GM19239 (cell line): ENCODE data around the gene AQP2.

Source experiments
- DNase-seq: peaks from one replicate; pipeline ENCODE4 v3.0.0; 2011; ENCODE audit warnings: low spot score; ENCODE audit not compliant: insufficient read length
- FAIRE-seq: peaks from 2 replicates; lab custom pipeline; 2011; peaks lifted over from hg19 to GRCh38; lab: Jason Lieb, UNC

The AQP2 gene

DNA sequence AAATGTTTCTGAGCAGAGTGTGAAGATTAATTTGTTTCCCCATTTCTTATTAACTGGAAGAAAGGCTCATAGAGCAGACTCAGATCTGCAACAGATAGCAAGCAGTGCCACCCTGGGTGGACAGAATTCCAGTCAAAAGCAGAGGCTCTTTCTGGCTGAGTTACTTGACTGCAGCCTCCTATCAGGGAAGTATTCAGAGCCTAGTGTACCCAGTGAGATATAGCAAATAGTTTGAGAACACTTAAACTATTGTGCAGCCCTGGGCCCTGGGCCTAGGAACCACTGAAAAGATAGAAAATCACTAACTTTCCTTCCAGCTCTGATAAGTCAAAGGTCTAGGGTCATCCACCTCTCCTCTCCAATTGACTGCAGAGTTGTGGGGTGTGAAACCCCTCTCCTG, 11.2 kb upstream of the AQP2 start:
- DNase-seq: no peak
- FAIRE-seq: no peak

- no peak for FAIRE-seq
- no peak for DNase-seq
Observed at GRCh38 chr12:49939707-49940106, 10.8 kb upstream of the AQP2 start.

DNA sequence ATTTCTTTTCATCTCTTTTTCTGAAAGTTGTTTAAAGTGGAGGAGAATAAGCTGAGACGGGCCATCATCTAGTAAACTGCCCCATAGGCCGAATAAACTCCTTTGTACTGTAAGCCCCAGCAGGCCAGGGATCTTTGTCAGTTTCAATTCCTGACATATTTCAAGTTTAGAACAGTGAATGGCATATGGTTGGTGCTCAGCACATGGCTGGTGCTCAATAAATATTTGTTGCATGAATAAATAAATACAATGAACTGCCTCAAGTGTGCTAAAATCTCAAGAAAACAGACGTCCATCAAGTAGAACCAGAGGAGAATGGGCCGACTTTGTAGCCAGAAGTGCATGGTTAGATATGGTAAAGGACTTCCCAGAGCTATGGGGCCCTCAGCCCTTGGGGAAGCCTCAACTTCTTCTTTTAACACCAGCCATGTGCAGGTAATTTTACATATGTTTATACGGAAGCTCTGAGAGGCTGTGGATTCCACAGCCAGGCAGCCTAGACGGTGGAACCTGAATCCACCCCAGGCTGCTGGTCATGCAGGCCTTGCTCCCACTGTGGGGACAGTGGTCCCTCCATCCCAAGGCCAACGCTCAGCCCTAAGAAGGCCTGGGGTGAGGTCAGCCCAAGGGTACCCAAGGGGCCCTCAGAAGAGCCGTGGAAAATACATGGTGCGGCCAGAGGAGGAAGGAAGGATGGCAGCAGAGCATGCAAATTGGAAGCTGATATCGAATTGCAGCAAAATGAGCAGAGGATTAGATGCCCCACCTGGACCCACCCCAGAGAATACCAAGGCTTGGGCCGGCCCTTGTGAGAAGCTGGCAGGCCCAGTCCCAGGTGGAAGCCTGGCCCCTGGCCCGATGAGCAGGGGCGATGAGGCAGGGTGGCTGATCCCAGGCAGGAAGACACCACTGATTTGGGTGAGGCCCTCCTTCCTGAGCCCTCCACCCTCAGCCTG, 8.7 kb upstream of the AQP2 start:
- DNase-seq: no peak
- FAIRE-seq: no peak

DNA sequence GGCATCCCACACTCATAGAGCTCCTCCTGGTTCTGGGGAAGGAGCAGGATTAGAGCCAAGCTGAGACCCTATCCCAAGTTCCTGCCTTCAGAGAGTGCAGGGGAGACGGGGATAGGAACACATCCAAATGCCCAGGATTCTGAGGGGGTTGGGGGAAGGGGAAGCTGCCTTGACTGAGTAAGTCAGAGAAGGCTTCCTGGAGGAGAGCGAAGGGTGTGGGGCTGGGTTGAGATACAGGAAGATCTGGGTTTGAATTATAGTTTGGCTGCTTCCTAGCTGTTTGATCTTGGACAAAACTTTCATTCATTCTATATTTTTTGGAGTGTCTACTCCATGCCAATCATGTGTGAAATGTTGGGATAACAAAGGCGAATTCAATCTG, 8.0 kb upstream of the AQP2 start:
- FAIRE-seq: no peak

GRCh38 chr12:49942921-49943624, 7.5 kb upstream of the AQP2 start:
- no peak for FAIRE-seq

More for the DNA sequence above, 8.0 kb upstream of the AQP2 start:
- no peak for DNase-seq

DNA sequence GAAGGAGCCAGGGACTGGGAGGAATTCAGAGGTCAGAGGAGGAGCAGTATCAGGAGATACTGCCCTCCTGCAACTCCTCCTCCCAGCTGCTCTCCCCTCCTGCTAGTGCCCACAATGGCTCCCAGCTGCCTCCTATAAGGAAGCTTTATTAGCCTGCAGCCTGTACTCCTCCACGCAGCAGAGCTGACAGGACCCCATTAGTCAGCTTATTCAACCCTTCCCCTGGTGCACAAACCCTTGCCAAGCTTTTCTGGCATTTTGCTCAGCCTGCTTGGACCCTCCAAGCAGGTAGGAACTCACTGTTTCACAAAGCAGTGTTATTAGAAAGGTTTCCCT, 6.9 kb upstream of the AQP2 start:
- no peak for FAIRE-seq
- no peak for DNase-seq

More at GRCh38 chr12:49942921-49943624, 7.5 kb upstream of the AQP2 start:
- no peak for DNase-seq

- no peak for DNase-seq
- no peak for FAIRE-seq
Observed at GRCh38 chr12:49944046-49944445, 6.5 kb upstream of the AQP2 start.

DNA sequence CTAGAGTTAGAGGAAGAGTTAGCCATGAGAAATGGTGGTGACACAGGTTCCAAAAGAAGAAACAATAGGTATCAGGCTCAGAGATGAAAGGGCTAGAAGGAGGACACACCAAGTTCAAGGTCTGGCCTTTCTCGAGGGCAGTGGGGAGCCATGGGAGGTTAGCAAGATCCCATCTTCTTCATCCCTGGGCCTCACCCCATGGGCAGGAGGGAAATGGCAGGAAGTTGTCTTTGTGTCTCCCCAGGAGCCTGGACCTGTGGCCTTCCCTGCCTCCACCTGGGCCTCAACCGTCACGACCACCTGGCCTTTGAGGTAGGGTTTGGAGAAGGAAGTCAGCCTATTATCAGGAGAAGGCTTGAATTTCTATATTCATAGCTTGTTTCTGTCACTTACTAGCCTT, 5.8 kb upstream of the AQP2 start:
- DNase-seq (no peak), FAIRE-seq (no peak)

GRCh38 chr12:49945394-49946080, 5.0 kb upstream of the AQP2 start:
- DNase-seq (peak; percentile 89), FAIRE-seq (peak; percentile 85)

GRCh38 chr12:49946086-49946485, 4.5 kb upstream of the AQP2 start:
- DNase-seq: no peak
- FAIRE-seq: no peak

DNA sequence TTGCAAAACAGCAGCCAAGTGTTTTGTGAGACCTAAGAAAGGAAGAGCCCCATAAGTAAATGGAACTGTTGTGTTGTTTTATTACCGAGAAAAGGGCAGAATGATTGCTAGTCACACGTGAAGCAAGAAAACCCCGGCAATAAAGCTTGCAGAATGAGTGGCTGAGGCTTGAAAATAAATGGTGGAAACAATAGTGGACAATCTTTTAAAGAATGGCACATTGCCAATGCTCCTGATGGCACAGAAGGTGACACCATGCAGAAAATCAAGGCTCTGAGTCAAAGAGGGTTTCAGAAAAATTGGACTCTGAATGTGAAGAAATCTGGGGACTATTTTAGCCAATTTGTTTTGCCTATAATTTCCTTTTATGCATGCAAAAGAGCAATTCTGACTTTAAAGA, 4.0 kb upstream of the AQP2 start:
- FAIRE-seq: no peak
- no peak for DNase-seq

DNA sequence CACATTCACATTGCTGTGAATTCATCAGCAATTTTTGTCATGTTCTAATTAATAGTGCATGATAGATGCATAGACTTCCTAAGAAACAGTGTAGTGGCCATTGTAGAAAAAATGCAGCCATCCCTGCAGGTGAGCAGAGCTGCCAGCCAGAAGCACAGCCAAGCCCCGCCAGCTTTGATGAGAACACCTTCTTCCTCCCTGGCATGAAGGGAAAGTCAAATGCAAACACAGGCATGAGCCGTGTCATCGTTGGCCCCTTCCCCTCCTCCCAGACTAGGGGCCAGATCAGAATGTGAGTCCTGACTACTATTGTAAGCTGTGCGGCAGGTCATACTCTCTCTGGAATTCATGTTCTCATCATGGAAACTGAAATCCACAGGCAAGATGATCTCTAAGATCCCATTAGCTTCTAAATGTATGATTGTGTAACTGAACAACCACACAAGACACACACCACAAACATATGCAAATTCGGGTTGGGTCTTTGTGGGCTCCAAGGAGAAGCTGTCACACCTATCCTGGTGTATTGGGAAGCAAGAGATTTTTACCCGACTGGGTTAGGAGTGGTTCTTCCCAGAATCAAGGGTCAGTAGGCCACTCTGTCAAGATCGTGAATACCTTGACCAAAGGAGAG, 2.8 kb upstream of the AQP2 start:
- FAIRE-seq: no peak

DNA sequence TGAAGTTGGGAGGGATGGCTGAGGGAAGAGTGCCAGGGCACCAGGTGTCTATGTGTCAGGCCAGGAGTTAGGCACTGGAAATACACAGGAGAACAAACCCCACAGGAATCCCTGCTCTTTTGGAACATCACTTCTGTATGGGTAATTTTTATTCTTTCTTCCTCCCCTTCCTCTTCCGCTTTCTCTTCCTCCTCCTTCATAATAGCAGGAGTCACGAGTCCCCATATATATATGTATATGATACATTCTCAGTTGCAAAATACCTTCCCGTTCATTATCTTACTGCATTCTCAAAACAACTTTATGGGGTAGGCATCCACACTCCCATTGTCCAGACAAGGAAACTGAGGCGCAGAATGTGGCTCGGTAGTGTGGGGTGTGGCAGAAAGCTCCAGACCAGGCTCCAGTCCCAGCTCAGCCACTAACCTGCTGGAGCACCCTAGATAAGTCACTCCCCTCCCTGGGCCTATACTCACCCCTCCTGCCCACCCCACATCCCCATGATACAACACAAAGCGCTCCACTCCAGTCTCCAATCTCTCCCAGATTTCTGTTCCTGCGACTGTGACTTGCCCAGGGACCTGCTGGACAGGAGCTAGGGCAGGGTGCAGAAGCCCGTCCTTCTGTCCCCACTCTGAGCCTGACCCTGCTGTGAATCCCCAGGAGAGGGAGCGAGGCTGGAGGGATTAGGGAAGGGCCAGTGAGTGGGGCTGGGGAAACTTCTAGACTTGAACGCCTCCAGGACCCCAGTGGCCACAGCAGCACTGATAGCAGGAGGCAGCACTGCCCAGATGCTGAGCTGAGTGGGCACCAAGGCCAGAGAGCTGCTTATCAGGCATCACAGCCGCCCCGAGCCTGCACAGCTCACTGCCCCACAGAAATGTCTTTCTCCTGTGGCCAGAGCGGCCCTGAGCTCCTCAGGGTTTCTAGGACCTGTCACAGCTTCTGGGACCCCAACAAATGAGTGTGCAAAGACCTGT, 1.4 kb upstream of the AQP2 start:
- DNase-seq: no peak
- no peak for FAIRE-seq

More for the DNA sequence above, 2.8 kb upstream of the AQP2 start:
- DNase-seq: no peak

GRCh38 chr12:49949866-49950265, 671 bp upstream of the AQP2 start:
- no peak for FAIRE-seq
- DNase-seq: no peak

DNA sequence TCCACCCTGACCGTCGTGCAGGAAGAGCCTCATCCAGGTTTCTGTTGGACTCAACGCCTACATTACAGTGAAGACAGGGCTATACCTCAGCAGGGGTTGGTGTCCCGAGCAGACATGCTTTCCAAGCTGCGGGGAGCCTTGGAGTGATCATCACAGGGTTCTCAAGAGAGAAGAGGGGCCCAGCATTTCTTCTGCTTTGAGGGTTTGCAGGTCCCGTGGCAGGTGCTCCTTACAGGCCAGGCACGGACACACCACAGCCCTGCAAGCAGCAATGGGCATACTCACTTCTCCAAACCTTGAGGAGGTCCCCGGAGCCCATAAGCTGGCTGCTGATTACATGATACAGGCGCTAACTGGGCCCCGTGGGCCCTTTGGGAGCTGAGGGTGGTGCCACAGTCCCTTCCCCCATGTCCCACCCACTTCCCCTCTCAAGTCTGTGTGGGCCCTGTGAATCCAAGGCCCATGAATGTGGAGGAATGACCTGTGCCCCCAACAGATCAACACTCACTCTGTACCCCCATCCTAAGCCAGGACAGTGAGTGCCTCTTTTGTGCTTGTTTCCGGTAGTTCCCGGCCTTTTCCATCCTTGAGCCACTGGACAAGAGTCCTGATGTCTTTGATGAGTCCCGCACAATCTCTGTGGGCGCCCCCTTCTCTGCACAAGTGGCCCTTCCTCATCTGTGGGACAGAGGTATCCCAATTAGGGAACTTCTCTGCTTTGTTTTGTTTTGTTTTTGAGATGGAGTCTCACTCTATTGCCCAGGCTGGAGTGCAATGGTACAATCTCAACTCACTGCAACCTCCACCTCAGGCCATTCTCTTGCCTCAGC, 1.1 kb downstream of the AQP2 start:
- no peak for DNase-seq
- no peak for FAIRE-seq

DNA sequence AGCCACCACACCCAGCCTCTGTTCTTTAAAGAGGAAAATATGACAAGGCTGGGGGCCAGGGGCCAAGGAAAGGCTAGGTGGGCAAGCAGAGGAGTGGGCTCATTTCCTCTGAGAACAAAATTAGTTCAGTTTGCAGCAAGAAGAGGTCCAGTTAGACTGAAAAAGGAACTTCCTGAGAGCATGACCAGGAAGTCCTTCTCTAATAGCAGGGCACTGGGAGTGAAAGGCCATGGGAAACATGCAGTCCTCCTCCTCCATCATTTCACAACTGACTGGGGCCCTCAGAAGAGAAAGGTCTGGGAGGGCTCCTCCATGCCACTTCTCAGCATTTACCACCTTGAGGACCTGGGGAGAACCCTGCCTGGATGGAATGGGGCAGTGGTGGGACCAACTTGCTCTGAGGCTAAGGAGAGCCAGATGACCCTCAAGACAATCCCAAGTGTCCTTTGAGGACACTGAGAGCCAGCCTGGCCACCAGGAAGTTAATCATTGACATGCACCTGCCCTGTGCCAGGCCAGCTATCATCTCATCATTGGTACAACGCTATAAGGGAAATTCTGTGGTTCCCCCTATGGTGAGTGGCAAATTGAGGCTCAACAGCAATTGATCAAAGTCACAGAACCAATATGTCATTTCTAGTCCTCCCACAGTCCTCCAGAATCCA, 2.0 kb downstream of the AQP2 start:
- FAIRE-seq: no peak
- no peak for DNase-seq

- no peak for FAIRE-seq
- DNase-seq: no peak
Observed at GRCh38 chr12:49953151-49953550, 2.6 kb downstream of the AQP2 start.
